Sigmoid colon (tissue), 7 donors: ENCODE measurements around the gene NID1. TPM values are rescaled to one million over a fixed set of nuclear protein-coding genes. Genes with fewer than 3 reads are reported as not detected.

ENCODE experiments used
- DNase-seq: peaks from one replicate; pipeline ENCODE4 v3.0.0-alpha.2; 2019
- H3K27ac ChIP-seq, 4 donors: fragments of 200-600 bp; sonication (generic); one replicate each; pipeline ENCODE4 v1.5.1; 2016 to 2019; ENCODE audit warnings: mild to moderate bottlenecking in 1 of 4
- H3K27me3 ChIP-seq, 3 donors: fragments of 200-600 bp; sonication (generic); one replicate each; pipeline ENCODE4 v1.5.1; 2019; ENCODE audit warnings: mild to moderate bottlenecking in 1 of 3
- H3K36me3 ChIP-seq, 4 donors: fragments of 200-600 bp; sonication (generic); one replicate each; pipeline ENCODE4 v1.5.1; 2016 to 2019
- H3K4me1 ChIP-seq, 4 donors: fragments of 200-600 bp; sonication (generic); one replicate each; pipeline ENCODE4 v1.5.1; 2017 to 2019
- H3K4me3 ChIP-seq, 4 donors: fragments of 200-600 bp; sonication (generic); one replicate each; pipeline ENCODE4 v1.5.1; 2017 to 2019; ENCODE audit warnings: mild to moderate bottlenecking in 2 of 4, moderate library complexity in 1 of 4
- H3K9me3 ChIP-seq, 4 donors: fragments of 200-600 bp in 3 of 4; sonication (generic) in 3 of 4; one replicate each; pipeline versions ENCODE4 v1.5.1 to v1.6.1; 2013 to 2019
- CTCF ChIP-seq, 4 experiments: fragments of 450-650 bp in 3 of 4; fragments of 200-600 bp in 1 of 4; IDR thresholded peaks; one replicate each; pipeline ENCODE4 v1.5.1; 2016 to 2019; ENCODE audit warnings: antibody characterized with exemption in 4 of 4, mild to moderate bottlenecking in 3 of 4, moderate library complexity in 2 of 4
- EP300 ChIP-seq, 4 donors: sonication (generic); formaldehyde crosslinking; IDR thresholded peaks; one replicate each; pipeline ENCODE4 v1.6.1; 2017; ENCODE audit warnings: antibody characterized with exemption in 4 of 4
- POLR2A ChIP-seq, 2 donors: fragments of 450-650 bp; IDR thresholded peaks; one replicate each; pipeline ENCODE4 v1.6.1; 2016; ENCODE audit warnings: antibody characterized with exemption in 2 of 2, mild to moderate bottlenecking in 2 of 2, moderate library complexity in 2 of 2
- POLR2AphosphoS5 ChIP-seq, 4 donors: sonication (generic); formaldehyde crosslinking; IDR thresholded peaks; one replicate each; pipeline ENCODE4 v1.6.1; 2017; ENCODE audit warnings: antibody characterized with exemption in 4 of 4
- WGBS, 2 donors: extraction: QIAGEN DNeasy Blood & Tissue Kit; methylation state at CpG; one replicate each; pipeline ENCODE4 v1.1.7; 2013; 5-methylcytosine and 5-hydroxymethylcytosine counted together
- intact Hi-C: fragments of 100-400 bp; cut with DNase I; formaldehyde crosslinking; loops from one replicate; pipeline ENCODE4 v1.15.1; 2023
- polyA plus RNA-seq, 3 donors: library from polyadenylated mRNA; stranded (reverse); fragments of 200-250 nt; gene quantifications; one replicate each; pipeline ENCODE4 v1.2.3, GENCODE V29; 2013
- total RNA-seq, 4 donors: library from RNA; depleted of rRNA; stranded (reverse); fragments of >200 nt; gene quantifications; one replicate each; pipeline ENCODE4 v1.1.0, GENCODE V29; 2016
- donor health status: healthy with polysubstance abuse.
- donor health status: Bipolar disorder and iron deficiency.
- donor health status: healthy.

The NID1 gene
- total and polyA plus RNA-seq, 7 donors: 3.9 to 242 (median 136) TPM

- Histone ChIP-seq H3K27me3 (no peaks in the 10 kb centered on the region), H3K4me1 (peaks cover 0 to 16% (median 7%) of the 10 kb centered on the region in 4 donors), H3K27ac (peak overlapping the region in 1 of 4 donors; percentile 11), H3K4me3 (no peak overlapping the region), H3K36me3 (no peaks in the 10 kb centered on the region), H3K9me3 (no peaks in the 10 kb centered on the region)
- no peak for TF ChIP-seq EP300 (IDR thresholded peaks at IDR 0.05)
- no peak for TF ChIP-seq CTCF (IDR thresholded peaks at IDR 0.05)
- TF ChIP-seq POLR2A (IDR thresholded peaks at IDR 0.05): no peak
- no peak for TF ChIP-seq POLR2AphosphoS5 (IDR thresholded peaks at IDR 0.05)
- intact Hi-C loops: no loop called here
- 90% methylated on average over 2 of the region's 2 CpGs for WGBS, 2 donors
- no peak for DNase-seq
Measured at GRCh38 chr1:235953801-235954200, 111.1 kb downstream of the NID1 start.

- TF ChIP-seq POLR2A (IDR thresholded peaks at IDR 0.05) (no peak), CTCF (IDR thresholded peaks at IDR 0.05) (no peak), POLR2AphosphoS5 (IDR thresholded peaks at IDR 0.05) (no peak), EP300 (IDR thresholded peaks at IDR 0.05) (no peak)
- Histone ChIP-seq H3K36me3 (no peaks in the 10 kb centered on the region), H3K4me3 (no peak overlapping the region), H3K9me3 (no peaks in the 10 kb centered on the region), H3K27me3 (no peaks in the 10 kb centered on the region), H3K27ac (peak overlapping the region in 1 of 4 donors; percentile 11), H3K4me1 (peaks cover 0 to 16% (median 7%) of the 10 kb centered on the region in 4 donors)
- intact Hi-C loops: no loop called here
- 75 to 87% methylated on average over 4 of the region's 4 CpGs for WGBS, 2 donors
- no peak for DNase-seq
Measured at GRCh38 chr1:235952950-235953615, 111.8 kb downstream of the NID1 start.

- no peaks in the 10 kb centered on the region for H3K27me3 ChIP-seq
- DNase-seq: no peak
- peaks cover 0 to 16% (median 7%) of the 10 kb centered on the region in 4 donors for H3K4me1 ChIP-seq
- no peaks in the 10 kb centered on the region for H3K9me3 ChIP-seq
- WGBS, 2 donors: 80 to 82% methylated on average over 4 of the region's 4 CpGs
- no peak overlapping the region for H3K27ac ChIP-seq
- TF ChIP-seq POLR2A (IDR thresholded peaks at IDR 0.05): no peak
- H3K4me3 ChIP-seq: no peak overlapping the region
- H3K36me3 ChIP-seq: no peaks in the 10 kb centered on the region
- intact Hi-C loops: no loop called here
Measured at GRCh38 chr1:235951661-235952060, 113.2 kb downstream of the NID1 start.

- Histone ChIP-seq H3K27ac (no peak overlapping the region), H3K4me3 (no peak overlapping the region), H3K27me3 (no peaks in the 10 kb centered on the region), H3K36me3 (no peaks in the 10 kb centered on the region), H3K4me1 (peaks cover 0 to 16% (median 7%) of the 10 kb centered on the region in 4 donors), H3K9me3 (no peaks in the 10 kb centered on the region)
- intact Hi-C loops: no loop called here
- peak; percentile 48 for DNase-seq
- WGBS, 2 donors: 90 to 98% methylated on average over 10 of the region's 10 CpGs
- TF ChIP-seq POLR2AphosphoS5 (IDR thresholded peaks at IDR 0.05) (no peak), EP300 (IDR thresholded peaks at IDR 0.05) (no peak), POLR2A (IDR thresholded peaks at IDR 0.05) (no peak), CTCF (IDR thresholded peaks at IDR 0.05) (no peak)
Measured at GRCh38 chr1:235950318-235950717, 114.6 kb downstream of the NID1 start.

- H3K9me3 ChIP-seq: no peaks in the 10 kb centered on the region
- no peaks in the 10 kb centered on the region for H3K36me3 ChIP-seq
- intact Hi-C loops: no loop called here
- no peak for TF ChIP-seq EP300 (IDR thresholded peaks at IDR 0.05)
- no peak for TF ChIP-seq POLR2AphosphoS5 (IDR thresholded peaks at IDR 0.05)
- TF ChIP-seq POLR2A (IDR thresholded peaks at IDR 0.05): no peak
- TF ChIP-seq CTCF (IDR thresholded peaks at IDR 0.05): no peak
- H3K4me1 ChIP-seq: peaks cover 0 to 10% (median 4%) of the 10 kb centered on the region in 4 donors
- no peak for DNase-seq
- WGBS, 2 donors: 83 to 91% methylated on average over 4 of the region's 4 CpGs
- no peaks in the 10 kb centered on the region for H3K27me3 ChIP-seq
- peak overlapping the region in 1 of 4 donors; percentile 23 for H3K27ac ChIP-seq
- H3K4me3 ChIP-seq: no peak overlapping the region
Measured at GRCh38 chr1:235948774-235949427, 116.0 kb downstream of the NID1 start.
